Hematopoietic multipotent progenitor cell treated with erythropoietin and hydrocortisone succinate and interleukin-3 and kit ligand, for 8 days (in vitro differentiated cells): ENCODE measurements around the gene SYT8.

ENCODE experiments used
- DNase-seq: peaks from one replicate; pipeline ENCODE4 v3.0.0-alpha.2; 2015

Gene SYT8

GRCh38 chr11:1846453-1846932, 11.7 kb downstream of the SYT8 start:
- no peak for DNase-seq

- DNase-seq = no peak
These were observed 12.4 kb downstream of the SYT8 start for GRCh38 chr11:1847006-1847735.

- DNase-seq = no peak
These were observed 13.3 kb downstream of the SYT8 start for GRCh38 chr11:1847926-1848639.

- no peak for DNase-seq
These were observed 14.0 kb downstream of the SYT8 start for GRCh38 chr11:1848640-1849430.

DNA sequence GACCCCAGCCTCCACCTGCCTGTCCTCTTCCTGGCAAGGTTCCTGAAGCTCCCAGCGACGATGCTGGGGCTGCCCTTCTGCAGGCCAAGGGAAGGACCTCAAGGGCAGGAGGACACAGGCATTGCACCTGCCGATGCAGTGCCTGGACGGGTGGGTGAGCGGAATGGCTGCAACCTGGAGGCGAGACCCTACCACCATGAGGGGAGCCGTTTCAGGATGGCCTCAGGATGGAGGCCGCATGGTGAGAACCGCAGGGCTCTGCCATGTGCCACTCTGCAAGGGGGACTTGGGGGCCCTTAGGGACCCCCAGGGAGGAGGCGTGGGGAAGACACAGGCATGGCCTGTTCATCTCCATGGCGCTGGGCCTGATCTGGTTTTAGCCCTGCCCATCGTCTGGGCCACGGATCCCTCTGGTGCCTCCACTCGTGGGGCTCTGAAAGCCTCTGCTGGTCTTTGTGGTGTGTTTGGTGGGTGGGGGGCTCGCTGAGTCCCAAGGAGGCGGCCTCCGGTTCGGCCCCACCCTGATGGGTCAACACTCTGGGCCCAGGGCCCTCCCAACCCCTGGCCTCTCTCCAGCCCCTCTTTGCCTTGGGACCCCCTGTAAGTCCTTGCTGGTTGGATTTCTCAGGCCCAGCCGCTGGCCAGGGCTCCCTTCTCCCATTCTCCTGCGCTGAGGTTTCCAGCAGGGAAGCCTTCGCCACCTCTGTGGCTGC, 16.8 kb downstream of the SYT8 start:
- DNase-seq = no peak

DNA sequence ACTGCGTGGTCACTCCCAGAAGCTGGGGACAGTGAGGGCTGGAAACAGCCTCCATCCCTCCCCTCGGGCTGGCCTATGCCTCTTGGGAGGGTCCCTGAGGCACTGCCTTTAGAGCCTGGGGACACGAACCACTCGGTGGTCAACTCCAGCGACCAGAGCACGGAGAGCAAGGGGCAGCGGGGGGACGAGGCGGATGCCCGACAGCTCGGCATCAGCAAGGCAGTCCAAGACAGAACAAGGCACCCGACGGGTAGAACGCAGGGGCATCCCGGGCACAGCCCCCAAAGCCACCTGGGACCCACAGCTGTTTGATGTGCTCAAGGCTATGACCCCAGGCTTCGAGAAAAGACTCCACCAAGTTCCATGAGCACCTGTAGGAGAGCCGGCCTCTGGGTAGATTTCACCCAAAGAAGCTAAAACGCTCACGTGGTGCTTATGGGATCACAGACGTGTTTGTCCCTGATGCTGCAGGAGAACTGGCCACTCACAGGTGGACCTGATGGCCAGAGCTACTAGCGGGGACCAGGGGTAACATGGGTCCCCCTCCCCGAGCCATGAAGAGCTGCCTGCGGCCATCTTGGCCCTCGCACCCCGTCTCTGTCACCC, 17.6 kb downstream of the SYT8 start:
- no peak for DNase-seq

- DNase-seq = no peak
These were observed 18.1 kb downstream of the SYT8 start, which contains the start of gene LSP1 for GRCh38 chr11:1852877-1853276. LSP1 (plus strand) TSS chr11:1853084; CDS start chr11:1853145, 61 bp downstream.

GRCh38 chr11:1853376-1854131, 18.8 kb downstream of the SYT8 start:
- no peak for DNase-seq

DNA sequence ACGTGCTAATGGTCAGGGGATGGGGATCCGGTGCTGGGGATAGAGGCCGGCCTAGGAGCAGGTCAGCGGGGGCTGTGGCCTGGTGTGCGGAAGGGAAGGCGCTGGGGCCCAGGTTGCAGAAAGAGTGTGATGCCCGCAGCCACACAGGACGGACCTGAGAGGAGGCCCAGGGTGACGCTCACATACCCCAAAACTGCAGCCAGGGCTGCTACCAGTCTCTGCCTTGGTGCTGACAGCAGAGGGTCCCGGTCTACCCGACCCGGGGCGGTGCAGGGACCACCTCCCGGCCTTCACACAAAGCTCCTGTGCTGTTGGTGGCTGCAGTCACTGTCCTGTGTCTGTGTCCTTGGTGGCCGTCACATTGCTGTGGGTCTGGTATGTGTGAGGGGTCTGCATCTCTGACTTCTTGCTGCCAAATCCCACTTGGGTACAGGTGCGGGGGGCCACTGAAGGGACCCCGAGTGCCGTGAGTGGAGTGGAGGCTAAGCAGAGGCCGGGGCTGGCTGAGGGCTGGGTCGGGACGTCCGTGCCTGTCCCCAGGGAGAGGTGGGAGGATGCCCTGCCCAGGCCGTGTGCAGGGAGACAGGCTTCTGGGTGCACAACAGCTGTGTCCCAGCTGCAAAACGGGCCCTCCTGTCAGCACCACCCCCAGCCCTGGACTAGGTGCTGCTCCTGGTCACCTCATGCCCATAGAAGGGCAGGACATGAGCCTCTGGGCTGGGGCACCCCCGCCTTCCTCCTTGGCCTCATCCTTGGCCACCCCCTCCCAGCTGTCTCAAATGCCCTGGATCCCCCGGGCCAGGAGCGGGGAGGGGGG, 19.6 kb downstream of the SYT8 start:
- DNase-seq = no peak

- no peak for DNase-seq
These were observed 20.4 kb downstream of the SYT8 start for GRCh38 chr11:1854949-1855885.

DNA sequence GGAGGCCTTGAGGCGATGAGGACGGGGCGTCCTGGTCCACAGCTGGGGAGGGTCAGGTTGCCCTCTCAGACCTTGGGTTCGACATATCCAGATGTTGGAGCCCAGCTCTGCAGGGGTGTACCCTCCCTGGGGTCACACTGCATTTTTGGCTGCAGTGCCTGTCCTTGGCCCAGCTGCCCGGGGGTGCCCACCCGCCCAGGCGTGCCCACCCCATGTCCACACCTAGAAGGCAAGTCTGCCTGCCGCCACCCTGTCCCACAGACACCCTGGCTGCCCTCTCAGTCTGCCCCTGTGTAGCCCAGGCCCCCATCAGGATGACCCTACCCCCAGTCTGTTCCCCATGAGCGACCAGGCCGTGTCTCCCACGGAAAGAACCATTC, 21.1 kb downstream of the SYT8 start:
- DNase-seq = no peak

GRCh38 chr11:1856306-1857005, 21.7 kb downstream of the SYT8 start:
- DNase-seq = no peak

GRCh38 chr11:1857064-1857463, 22.3 kb downstream of the SYT8 start:
- no peak for DNase-seq

- DNase-seq = no peak
These were observed 23.4 kb downstream of the SYT8 start for GRCh38 chr11:1858154-1858553.

- no peak for DNase-seq
These were observed 23.8 kb downstream of the SYT8 start for GRCh38 chr11:1858576-1858975.

DNA sequence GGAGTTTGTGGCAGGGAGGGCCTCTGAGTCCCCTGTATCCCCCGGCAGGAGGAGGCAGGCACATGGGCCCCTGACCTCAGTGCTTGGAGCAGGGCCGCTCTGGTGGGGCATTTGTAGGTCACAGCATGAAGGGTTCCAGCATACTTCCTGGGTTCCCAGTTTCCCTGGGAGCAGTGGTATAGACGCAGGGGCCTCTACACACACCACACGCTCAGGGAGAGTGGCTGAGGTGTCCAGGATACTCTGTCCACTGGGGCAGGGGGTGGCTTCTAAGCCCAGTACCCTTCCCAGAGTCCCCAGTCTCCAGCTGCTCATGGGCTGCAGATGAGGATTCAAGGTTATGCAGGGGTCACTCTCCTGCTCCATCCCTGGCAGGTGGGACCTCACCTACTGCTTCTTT, 24.2 kb downstream of the SYT8 start:
- DNase-seq = no peak

GRCh38 chr11:1860108-1860507, 25.3 kb downstream of the SYT8 start:
- no peak for DNase-seq

DNA sequence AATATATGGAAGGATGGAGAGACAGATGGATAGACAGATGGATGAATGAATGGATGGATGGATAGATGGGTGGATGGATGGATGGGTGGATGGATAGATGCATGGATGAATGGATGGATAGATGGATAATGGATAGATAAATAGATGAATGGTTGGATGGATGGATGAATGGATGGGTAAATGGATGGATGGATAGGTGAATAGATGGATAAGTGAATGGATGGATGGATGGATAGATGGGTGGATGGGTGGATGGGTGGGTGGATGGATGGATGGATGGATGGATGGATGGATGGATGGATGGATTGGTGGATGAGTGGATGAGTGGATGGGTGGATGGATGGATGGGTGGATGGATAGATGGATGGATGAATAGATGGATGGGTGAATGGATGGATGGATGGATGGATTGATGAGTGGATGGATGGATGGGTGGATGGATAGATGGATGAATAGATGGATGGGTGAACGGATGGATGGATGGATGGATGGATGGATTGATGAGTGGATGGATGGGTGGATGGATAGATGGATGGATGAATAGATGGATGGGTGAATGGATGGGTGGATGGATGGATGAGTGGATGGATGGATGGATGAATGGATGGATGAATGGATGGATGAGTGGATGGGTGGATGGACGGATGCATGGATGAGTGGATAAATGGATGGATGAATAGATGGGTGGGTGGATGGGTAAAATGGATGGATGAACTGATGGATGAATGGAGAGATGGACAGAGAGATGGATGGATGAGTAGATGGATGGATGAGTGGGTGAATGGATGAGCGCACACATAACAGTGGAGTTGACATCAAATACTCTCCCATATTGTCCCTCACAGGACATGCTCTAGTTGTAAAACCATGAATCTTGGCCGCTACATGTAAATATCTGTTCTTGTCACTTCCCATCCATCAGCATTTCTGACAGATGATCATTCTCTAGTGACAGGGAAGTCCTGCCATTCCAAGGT, 26.9 kb downstream of the SYT8 start:
- DNase-seq = no peak
